Duodenal mucosa (tissue), 2 donors: ENCODE data around the gene PSMG3.

Source experiments
- H3K27ac ChIP-seq: one replicate; pipeline ENCODE4 v1.7.0; 2013; ENCODE audit warnings: low read depth, low read length
- H3K27me3 ChIP-seq, 2 donors: one replicate each; pipeline ENCODE4 v1.7.0; 2013; ENCODE audit warnings: low read length in 2 of 2, control low read depth in 1 of 2; ENCODE audit not compliant: insufficient read depth in 2 of 2, control insufficient read depth in 1 of 2
- H3K36me3 ChIP-seq, 2 donors: one replicate each; pipeline ENCODE4 v1.7.0; 2013; ENCODE audit warnings: low read length in 2 of 2, control low read depth in 1 of 2; ENCODE audit not compliant: insufficient read depth in 2 of 2, control insufficient read depth in 1 of 2
- H3K4me1 ChIP-seq, 2 donors: one replicate each; pipeline ENCODE4 v1.7.0; 2013; ENCODE audit warnings: low read length in 2 of 2, control low read depth in 1 of 2; ENCODE audit not compliant: insufficient read depth in 2 of 2, control insufficient read depth in 1 of 2
- H3K4me3 ChIP-seq, 2 donors: one replicate each; pipeline ENCODE4 v1.7.0; 2013; ENCODE audit warnings: low read length in 2 of 2, low read depth in 1 of 2
- H3K9ac ChIP-seq, 2 donors: one replicate each; pipeline ENCODE4 v1.7.0; 2013; ENCODE audit warnings: low read length in 2 of 2, low read depth in 1 of 2
- H3K9me3 ChIP-seq, 2 donors: one replicate each; pipeline ENCODE4 v1.7.0; 2013; ENCODE audit warnings: low read length in 2 of 2, control low read depth in 1 of 2; ENCODE audit not compliant: control insufficient read depth in 1 of 2

The PSMG3 gene

DNA sequence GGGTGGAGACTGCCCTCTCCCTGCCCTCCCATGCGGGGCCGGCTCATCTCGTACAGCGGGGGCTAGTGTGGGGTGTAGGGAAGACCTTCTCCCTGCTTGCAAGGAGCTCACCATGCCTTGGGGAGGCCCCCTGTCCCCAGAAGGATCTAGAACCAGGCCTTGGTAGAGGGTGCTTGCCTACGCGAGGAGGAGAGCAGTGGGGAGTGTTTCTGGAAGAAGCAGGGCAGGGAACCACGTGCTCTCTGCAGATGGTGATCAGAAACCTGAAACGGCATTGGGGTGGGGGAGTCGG is 36.6 kb downstream of the PSMG3 start:
- peak overlapping the region; percentile 76 to 78 for H3K9ac ChIP-seq
- H3K4me3 ChIP-seq = peak overlapping the region; percentile 80 to 84

DNA sequence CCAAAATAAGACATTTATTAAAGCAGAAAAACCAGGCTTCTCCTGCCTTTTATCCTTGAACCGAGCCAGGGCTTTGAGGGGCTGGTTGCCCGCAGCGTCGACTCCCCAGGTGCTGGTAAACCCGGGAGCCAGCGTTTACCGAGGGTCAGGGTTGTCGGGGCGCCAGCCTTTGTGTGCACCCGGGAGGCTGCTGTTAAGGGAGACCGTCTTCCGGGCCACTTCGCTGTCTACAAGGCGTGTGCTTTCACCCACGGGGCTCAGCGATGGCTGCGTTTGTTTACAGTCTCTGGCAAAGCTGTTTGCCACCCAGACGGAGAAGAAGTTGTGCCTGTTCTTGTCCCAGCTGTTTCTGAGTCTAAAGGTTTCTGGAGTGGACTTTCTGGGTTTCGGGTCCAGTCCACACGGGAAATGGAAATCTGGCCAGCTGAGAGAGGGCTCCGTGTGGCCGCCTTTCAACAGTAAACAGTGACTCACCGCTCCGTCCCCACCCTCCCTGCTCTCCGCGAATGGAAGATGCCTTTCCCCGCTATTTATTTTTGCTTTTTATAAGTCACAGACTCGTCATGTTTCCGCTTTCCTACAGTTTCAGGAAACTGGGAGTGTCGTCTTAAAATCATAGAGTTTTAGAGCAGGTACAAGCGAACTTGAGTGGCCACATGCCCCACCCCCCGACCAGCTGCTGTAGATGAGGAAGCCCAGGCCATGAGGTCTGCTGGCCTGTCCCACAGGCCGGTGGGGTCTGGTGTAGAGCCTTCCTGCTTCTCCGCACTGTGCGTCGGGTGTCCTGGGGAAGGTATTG is 37.2 kb downstream of the PSMG3 start:
- Histone ChIP-seq H3K27me3 (no peaks in the 10 kb centered on the region), H3K4me1 (peaks cover 27 to 43% of the 10 kb centered on the region in 2 donors), H3K27ac (peak overlapping the region; percentile 97), H3K4me3 (peak overlapping the region; percentile 80 to 84), H3K9ac (peak overlapping the region; percentile 78 to 88), H3K36me3 (peaks cover 4 to 6% of the 10 kb centered on the region in 2 donors), H3K9me3 (no peaks in the 10 kb centered on the region)

More for the DNA sequence above, 36.6 kb downstream of the PSMG3 start:
- Histone ChIP-seq H3K36me3 (peaks cover 4 to 6% of the 10 kb centered on the region in 2 donors), H3K4me1 (peaks cover 27 to 48% of the 10 kb centered on the region in 2 donors), H3K27ac (peak overlapping the region; percentile 97), H3K9me3 (no peaks in the 10 kb centered on the region), H3K27me3 (no peaks in the 10 kb centered on the region)

DNA sequence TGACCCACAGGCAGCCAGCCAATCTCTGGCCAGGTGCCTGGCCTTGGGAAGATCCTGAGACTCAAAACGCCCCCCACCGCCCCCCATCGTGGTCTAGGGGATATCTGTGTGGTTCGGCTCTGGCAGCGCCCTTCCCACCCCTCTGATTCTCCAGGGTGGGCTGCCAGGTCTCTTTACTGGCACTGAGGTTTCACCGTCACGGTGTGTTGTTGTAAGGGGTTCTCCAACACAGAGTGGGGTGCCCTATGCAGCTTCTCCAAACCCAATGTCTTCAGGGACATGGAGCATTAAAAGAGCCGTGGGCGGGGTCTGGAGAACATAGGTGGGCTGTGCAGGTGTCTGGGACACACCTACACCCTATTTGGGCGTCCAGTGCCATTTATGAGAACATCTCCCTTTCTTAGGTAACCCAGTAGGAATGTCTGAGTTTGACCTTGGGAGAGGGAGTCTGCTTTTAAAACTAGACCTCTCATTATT is 37.8 kb downstream of the PSMG3 start:
- Histone ChIP-seq H3K4me3 (peak overlapping the region; percentile 80 to 84), H3K9me3 (no peaks in the 10 kb centered on the region), H3K27me3 (no peaks in the 10 kb centered on the region), H3K27ac (peak overlapping the region; percentile 76), H3K36me3 (peaks cover 4 to 6% of the 10 kb centered on the region in 2 donors), H3K4me1 (peaks cover 27 to 38% of the 10 kb centered on the region in 2 donors), H3K9ac (peak overlapping the region; percentile 78 to 88)

DNA sequence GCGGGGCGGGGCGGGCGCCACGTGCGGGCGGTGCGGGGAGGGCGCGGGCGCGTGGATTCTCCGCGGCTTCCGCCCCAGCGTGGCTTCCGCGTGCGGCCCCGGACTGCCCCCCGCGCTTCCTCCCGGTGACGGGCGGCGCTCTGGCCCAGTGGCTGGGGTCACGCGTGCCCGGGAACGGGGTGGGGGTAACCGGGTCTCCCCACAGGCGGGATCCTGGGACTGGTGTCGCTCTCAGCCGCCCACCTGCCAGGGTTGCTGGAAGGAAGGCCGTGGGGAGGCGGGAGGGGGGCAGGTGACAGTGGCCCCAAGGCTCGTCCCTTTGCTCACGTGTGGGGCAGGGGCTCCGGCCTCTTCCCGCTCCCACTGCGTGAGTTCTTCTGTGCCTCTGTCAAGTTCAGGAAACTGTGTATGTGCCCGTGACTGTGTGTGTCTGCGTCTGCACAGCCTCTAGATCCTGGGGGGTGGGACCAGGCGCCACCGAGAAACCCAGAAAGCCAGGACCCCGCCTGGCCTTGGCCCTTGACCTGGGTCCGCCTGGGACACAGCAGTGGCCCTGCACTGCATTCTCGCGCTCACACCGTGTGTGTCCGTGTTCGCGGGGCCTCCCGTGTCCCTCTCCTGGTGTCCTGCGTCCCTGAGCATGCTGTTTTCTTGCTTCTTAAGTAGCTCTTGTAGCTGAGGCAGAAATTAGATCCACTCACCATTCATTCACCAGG is 38.4 kb downstream of the PSMG3 start:
- H3K36me3 ChIP-seq = peaks cover 4 to 6% of the 10 kb centered on the region in 2 donors
- peaks cover 23 to 32% of the 10 kb centered on the region in 2 donors for H3K4me1 ChIP-seq
- peak overlapping the region; percentile 80 to 84 for H3K4me3 ChIP-seq
- H3K27me3 ChIP-seq = no peaks in the 10 kb centered on the region
- peak overlapping the region; percentile 76 for H3K27ac ChIP-seq
- H3K9ac ChIP-seq = peak overlapping the region; percentile 78 to 88
- no peaks in the 10 kb centered on the region for H3K9me3 ChIP-seq

DNA sequence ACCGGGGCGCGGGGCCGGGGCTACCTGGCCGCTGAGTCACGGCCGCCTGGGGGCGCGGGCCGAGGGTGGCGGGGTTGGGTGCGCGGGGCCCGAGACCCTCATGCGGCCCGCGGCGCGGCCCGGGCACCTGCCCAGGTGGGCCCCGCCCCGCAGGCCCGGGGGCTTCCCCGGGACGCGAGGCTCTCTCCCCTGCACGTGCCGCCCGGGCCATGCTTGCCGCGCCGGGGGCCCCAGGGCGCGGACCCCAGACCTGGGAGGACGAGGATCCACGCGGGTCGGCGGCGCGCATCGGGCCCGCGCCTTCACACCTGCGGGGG is 38.9 kb downstream of the PSMG3 start:
- Histone ChIP-seq H3K27ac (peak overlapping the region; percentile 76), H3K9ac (no peak overlapping the region), H3K36me3 (peaks cover 4 to 6% of the 10 kb centered on the region in 2 donors), H3K9me3 (no peaks in the 10 kb centered on the region), H3K27me3 (no peaks in the 10 kb centered on the region), H3K4me3 (peak overlapping the region; percentile 80 to 84), H3K4me1 (peaks cover 18 to 28% of the 10 kb centered on the region in 2 donors)

DNA sequence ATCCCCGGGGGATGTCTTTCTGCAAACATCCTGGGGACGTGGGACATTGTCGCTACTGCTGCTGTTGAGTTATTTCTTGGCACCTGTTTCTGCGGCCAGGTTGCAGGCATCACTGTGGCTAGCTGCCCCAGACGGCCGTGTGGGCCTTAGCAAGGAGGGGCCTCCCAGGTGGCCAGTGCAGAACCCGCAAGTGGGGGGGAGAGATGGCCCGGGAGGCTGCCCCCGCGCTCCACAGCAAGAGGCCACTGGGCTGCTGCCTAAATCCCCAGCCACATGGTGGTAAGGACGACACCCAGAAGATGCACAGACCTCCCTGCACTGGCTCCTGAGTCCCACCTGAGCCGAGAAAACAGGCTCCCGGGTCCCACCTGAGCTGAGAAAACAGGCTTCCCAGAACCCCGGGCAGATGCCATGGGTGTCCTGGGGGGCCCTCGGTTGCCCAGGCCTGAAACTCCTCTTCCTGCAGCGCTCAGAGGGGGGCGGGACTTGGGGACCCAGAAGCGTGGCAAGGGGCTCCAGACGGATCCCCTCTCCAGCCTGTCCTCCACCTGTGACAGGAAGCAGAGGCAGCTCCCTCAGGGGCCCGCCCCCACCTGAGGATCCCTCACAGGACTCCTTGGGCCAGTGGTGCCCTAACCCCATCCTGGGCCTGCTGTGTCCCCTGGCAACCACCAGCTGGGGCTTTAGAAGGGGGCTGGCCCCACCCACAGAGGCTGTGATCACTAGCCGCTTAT is 40.3 kb downstream of the PSMG3 start:
- Histone ChIP-seq H3K27me3 (no peaks in the 10 kb centered on the region), H3K4me1 (peaks cover 14 to 32% of the 10 kb centered on the region in 2 donors), H3K9ac (no peak overlapping the region), H3K27ac (no peak overlapping the region), H3K4me3 (peak overlapping the region in 1 of 2 donors; percentile 32), H3K36me3 (peaks cover 0 to 1% of the 10 kb centered on the region in 2 donors), H3K9me3 (no peaks in the 10 kb centered on the region)

DNA sequence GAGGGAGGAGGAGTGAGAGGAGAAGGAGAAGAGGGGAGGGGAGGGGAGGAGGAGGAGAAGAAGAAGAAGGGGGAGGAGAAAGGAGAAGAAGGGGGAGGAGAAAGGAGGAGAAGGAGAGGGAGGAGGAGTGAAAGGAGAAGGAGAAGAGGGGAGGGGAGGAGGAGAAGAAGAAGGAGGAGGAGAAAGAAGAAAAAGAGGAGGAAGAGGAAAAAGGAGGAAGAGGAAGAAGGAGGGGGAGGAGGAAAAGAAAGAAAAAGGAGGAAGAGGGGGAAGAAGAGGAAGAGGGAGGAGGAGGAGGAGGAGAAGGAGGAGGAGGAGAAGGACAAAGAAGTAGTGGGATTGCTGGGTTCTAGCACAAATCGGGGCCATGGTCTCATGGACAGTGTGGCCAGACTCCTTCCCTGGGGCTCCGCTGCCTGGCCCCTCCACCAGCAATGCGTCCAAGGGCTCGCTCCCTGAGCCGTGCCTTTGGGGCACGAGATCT is 43.5 kb downstream of the PSMG3 start:
- Histone ChIP-seq H3K4me3 (no peak overlapping the region), H3K9ac (no peak overlapping the region), H3K27ac (no peak overlapping the region), H3K36me3 (no peaks in the 10 kb centered on the region), H3K27me3 (no peaks in the 10 kb centered on the region), H3K4me1 (peaks cover 4 to 17% of the 10 kb centered on the region in 2 donors), H3K9me3 (no peaks in the 10 kb centered on the region)

DNA sequence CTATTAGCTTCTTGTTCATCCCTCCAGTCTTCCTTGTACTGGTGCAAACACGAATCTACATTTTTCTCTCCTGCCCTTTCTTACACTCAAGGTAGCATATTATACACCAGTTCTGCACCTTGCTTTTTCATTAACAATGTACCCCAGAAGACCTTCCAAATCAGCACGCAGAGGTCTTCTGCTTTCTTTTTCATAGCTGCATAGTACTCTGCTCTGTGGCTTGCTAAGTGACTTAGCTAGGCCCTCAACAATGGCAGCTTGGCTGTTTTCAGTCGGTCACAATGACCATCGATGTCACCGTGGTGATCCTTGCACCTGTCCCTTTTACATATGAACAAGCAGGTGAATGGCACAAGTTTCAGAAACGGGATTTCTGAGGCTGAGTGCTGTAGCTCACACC is 44.4 kb downstream of the PSMG3 start:
- Histone ChIP-seq H3K27me3 (no peaks in the 10 kb centered on the region), H3K36me3 (no peaks in the 10 kb centered on the region), H3K9ac (no peak overlapping the region), H3K4me3 (no peak overlapping the region), H3K27ac (no peak overlapping the region), H3K4me1 (peaks cover 4 to 17% of the 10 kb centered on the region in 2 donors), H3K9me3 (no peaks in the 10 kb centered on the region)

DNA sequence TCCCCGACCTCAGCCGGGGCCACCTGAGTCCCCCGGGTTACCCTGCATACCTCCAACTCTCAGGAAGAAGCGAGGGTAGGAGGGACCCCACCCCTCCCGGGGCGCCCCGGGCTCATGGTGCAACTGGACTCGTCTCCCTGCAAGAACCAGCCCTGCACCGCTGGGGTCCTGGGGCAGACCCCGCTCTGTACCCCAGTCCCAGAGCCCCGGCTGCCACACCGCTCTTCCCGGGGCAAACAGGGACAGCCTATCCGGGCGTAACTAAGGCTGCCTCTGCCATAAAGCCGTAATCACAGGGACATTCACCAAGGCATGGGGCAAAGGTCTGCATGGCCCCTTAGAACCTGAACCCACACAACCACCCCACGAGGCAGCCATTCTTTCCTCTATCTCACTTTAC is 46.0 kb downstream of the PSMG3 start:
- peaks cover 0 to 2% of the 10 kb centered on the region in 2 donors for H3K9me3 ChIP-seq
- peaks cover 4 to 17% of the 10 kb centered on the region in 2 donors for H3K4me1 ChIP-seq
- no peaks in the 10 kb centered on the region for H3K27me3 ChIP-seq
- peak overlapping the region; percentile 59 to 64 for H3K9ac ChIP-seq
- H3K27ac ChIP-seq = peak overlapping the region; percentile 34
- H3K4me3 ChIP-seq = peak overlapping the region; percentile 67 to 70
- no peaks in the 10 kb centered on the region for H3K36me3 ChIP-seq
